T-cell (primary cell): ENCODE measurements around the gene PCNA. TPM values are rescaled to one million over a fixed set of nuclear protein-coding genes. Genes with fewer than 3 reads are reported as not detected.
A peak's percentile ranks its signal among the peaks of the same experiment; 100 is the strongest.
"Not testable (repeated sequence)": the region's sequence is repeated elsewhere in the genome, so short reads cannot be mapped to it uniquely, and the experiment has no call there.

ENCODE experiments used
- ATAC-seq, 4 experiments: fragments of 200-7000 bp in 3 of 4; fragments of 150-1000 bp in 1 of 4; cut with Tn5 transposase; replicated peaks in 1 of 4; 1 replicate in 3 of 4; 2 replicates in 1 of 4; pipeline ENCODE4 v1.10.0; 2021; ENCODE audit warnings: moderate library complexity in 3 of 4, mild to moderate bottlenecking in 2 of 4, moderate number of reproducible peaks in 1 of 4
- CTCF ChIA-PET, 2 donors: fragments of 300-600 bp; sonication (Branson Sonifier 250); formaldehyde crosslinking; loops; one replicate each; lab custom pipeline; 2022; ENCODE audit warnings: antibody characterized with exemption in 2 of 2; lab: Charles Lee
- POLR2A ChIA-PET, 2 donors: fragments of 300-600 bp; sonication (Branson Sonifier 250); formaldehyde crosslinking; loops; one replicate each; lab custom pipeline; 2022; ENCODE audit warnings: antibody characterized with exemption in 2 of 2; lab: Charles Lee
- DNase-seq, 35 experiments: peaks; one replicate each; pipeline versions ENCODE4 v3.0.0 to v3.0.0-alpha.2; 2013 to 2023
- H3K27ac ChIP-seq: one replicate; pipeline ENCODE4 v1.5.1; 2013; ENCODE audit warnings: low read length
- H3K27me3 ChIP-seq, 2 experiments: replicated peaks in 1 of 2; 1 replicate in 1 of 2; 2 replicates in 1 of 2; pipeline versions ENCODE4 v1.6.1 to v1.7.0; 2013; ENCODE audit warnings: low read length in 1 of 2, mixed read lengths in 1 of 2; ENCODE audit not compliant: control insufficient read depth in 2 of 2, insufficient read depth in 2 of 2; ENCODE audit errors: extremely low read depth in 1 of 2
- H3K36me3 ChIP-seq, 2 donors: 1 replicate in 1 of 2; 2 replicates in 1 of 2; pipeline versions ENCODE4 v1.6.1 to v1.7.0; 2013; ENCODE audit warnings: low read length in 1 of 2; ENCODE audit not compliant: control insufficient read depth in 2 of 2, insufficient read depth in 1 of 2; ENCODE audit errors: extremely low read depth in 1 of 2
- H3K4me1 ChIP-seq, 2 experiments: 1 replicate in 1 of 2; 2 replicates in 1 of 2; pipeline versions ENCODE4 v1.6.1 to v1.7.0; 2013; ENCODE audit warnings: low read length in 2 of 2, mixed read lengths in 1 of 2; ENCODE audit not compliant: insufficient read depth in 2 of 2, control insufficient read depth in 1 of 2; ENCODE audit errors: extremely low read depth in 1 of 2
- H3K4me3 ChIP-seq, 2 donors: 1 replicate in 1 of 2; 2 replicates in 1 of 2; pipeline versions ENCODE4 v1.5.1 to v1.7.0; 2013; ENCODE audit warnings: mild to moderate bottlenecking in 2 of 2, low read length in 1 of 2, moderate library complexity in 1 of 2; ENCODE audit not compliant: control insufficient read depth in 1 of 2; ENCODE audit errors: extremely low read depth in 1 of 2
- H3K9me3 ChIP-seq: 2 replicates; pipeline ENCODE4 v1.7.0; 2013
- H3K27ac Mint-ChIP-seq, 2 donors: one replicate each; pipeline ENCODE4 v1.8.0; 2020 to 2021; ENCODE audit warnings: mild to moderate bottlenecking in 2 of 2, mixed read lengths in 2 of 2
- H3K27me3 Mint-ChIP-seq, 2 donors: one replicate each; pipeline ENCODE4 v1.8.0; 2021 to 2022; ENCODE audit warnings: mixed read lengths in 2 of 2
- H3K36me3 Mint-ChIP-seq: one replicate; pipeline ENCODE4 v1.8.0; 2021; ENCODE audit warnings: mixed read lengths
- H3K4me1 Mint-ChIP-seq, 3 donors: one replicate each; pipeline ENCODE4 v1.8.0; 2020 to 2022; ENCODE audit warnings: mixed read lengths in 3 of 3, mild to moderate bottlenecking in 1 of 3
- H3K4me3 Mint-ChIP-seq, 3 donors: one replicate each; pipeline ENCODE4 v1.8.0; 2020 to 2022; ENCODE audit warnings: mild to moderate bottlenecking in 3 of 3, mixed read lengths in 3 of 3, moderate library complexity in 3 of 3
- H3K9me3 Mint-ChIP-seq, 3 donors: one replicate each; pipeline ENCODE4 v1.8.0; 2020 to 2022; ENCODE audit warnings: mixed read lengths in 3 of 3
- WGBS: methylation state at CpG from one replicate; pipeline ENCODE4 v1.1.5; 2013; ENCODE audit warnings: missing lambda C conversion rate; ENCODE audit not compliant: insufficient coverage; 5-methylcytosine and 5-hydroxymethylcytosine counted together
- total RNA-seq, 35 experiments: library from RNA in 6 of 35; stranded (reverse) in 6 of 35; fragments of 120-200 nt in 1 of 35; gene quantifications; one replicate each; pipeline versions ENCODE4 v1.2.1 to v1.2.4 and lab custom pipeline; 2013 to 2026

PCNA gene
- total RNA-seq, 5 donors from 2014 or later (not counting 1 experiment from before 2014, with no cell fraction given) = 30.8 to 54.7 (median 48.2) TPM

DNA sequence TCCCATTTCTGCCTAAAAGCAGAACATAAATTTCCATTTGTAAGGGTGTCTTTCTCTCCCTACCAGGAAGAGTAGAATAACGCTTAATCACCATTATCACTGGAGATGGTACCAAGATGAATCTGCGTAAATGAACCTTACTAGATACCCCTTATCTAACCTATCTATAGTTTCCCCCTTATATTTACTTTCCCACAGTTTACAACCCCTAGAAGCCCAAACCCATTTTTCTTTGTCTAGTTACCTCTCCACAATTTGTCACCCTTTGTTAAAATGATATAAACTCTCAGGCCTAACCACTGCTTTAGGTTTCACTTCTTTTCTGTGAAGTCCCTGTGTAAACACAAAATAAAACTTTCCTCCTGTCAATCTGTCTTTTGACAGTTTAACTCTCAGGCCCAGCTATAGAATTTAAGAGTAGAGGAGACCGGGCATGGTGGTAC, 45.5 kb downstream of the PCNA start:
- WGBS = 100% methylated on average over 2 of the region's 3 CpGs
- Histone ChIP-seq H3K36me3 (no peaks in the 10 kb centered on the region), H3K4me3 (no peak overlapping the region), H3K9me3 (no peaks in the 10 kb centered on the region), H3K27me3 (no peaks in the 10 kb centered on the region), H3K27ac (no peak overlapping the region), H3K4me1 (peaks cover 12 to 24% of the 10 kb centered on the region in 2 experiments)
- Mint-ChIP-seq H3K4me1 (peaks cover 18 to 25% (median 24%) of the 10 kb centered on the region in 3 donors), H3K36me3 (no peaks in the 10 kb centered on the region), H3K27me3 (no peaks in the 10 kb centered on the region), H3K27ac (peak overlapping the region; percentile 10 to 36), H3K9me3 (no peaks in the 10 kb centered on the region), H3K4me3 (no peak overlapping the region)
- ChIA-PET CTCF (no interaction called here), POLR2A (no interaction called here)
- no peak for DNase-seq
- no peak for ATAC-seq

DNA sequence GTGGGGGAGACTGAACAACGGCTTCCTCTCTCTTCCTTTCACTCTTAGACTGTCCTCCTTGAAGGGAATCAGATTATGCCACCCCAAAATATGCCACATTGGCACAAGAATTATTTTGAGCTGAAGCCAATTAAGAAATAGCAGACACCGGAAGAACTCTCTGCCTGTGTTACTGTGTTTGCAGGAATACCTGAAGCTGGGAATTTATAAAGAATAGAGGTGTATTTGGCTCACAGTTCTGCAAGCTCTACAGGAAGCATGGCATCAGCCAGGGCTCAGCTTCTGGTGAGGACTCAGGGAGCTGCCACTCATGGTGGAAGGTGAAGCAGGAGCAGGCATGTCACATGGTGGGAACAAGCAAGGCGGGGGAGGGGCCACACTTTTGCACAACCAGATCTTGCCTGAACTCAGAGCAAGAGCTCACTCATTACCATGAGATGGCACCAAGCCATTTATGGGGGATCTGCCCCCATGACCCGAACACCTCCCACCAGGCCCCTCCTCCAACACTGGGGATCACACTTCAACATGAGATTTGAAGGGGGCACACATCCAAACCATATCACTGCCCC, 46.0 kb downstream of the PCNA start:
- ATAC-seq (no peak), DNase-seq (no peak)
- no peaks in the 10 kb centered on the region for H3K27me3 ChIP-seq
- Mint-ChIP-seq H3K4me3 (no peak overlapping the region), H3K36me3 (no peaks in the 10 kb centered on the region), H3K9me3 (no peaks in the 10 kb centered on the region), H3K27ac (peak overlapping the region in 1 of 2 donors; percentile 10), H3K27me3 (no peaks in the 10 kb centered on the region), H3K4me1 (peaks cover 13 to 22% (median 19%) of the 10 kb centered on the region in 3 donors)
- POLR2A ChIA-PET = no interaction called here
- H3K4me1 ChIP-seq = peaks cover 7 to 19% of the 10 kb centered on the region in 2 experiments
- no peak overlapping the region for H3K4me3 ChIP-seq
- no peaks in the 10 kb centered on the region for H3K36me3 ChIP-seq
- 100% methylated on average over 2 of the region's 4 CpGs for WGBS
- CTCF ChIA-PET = no interaction called here
- H3K27ac ChIP-seq = no peak overlapping the region
- H3K9me3 ChIP-seq = no peaks in the 10 kb centered on the region

DNA sequence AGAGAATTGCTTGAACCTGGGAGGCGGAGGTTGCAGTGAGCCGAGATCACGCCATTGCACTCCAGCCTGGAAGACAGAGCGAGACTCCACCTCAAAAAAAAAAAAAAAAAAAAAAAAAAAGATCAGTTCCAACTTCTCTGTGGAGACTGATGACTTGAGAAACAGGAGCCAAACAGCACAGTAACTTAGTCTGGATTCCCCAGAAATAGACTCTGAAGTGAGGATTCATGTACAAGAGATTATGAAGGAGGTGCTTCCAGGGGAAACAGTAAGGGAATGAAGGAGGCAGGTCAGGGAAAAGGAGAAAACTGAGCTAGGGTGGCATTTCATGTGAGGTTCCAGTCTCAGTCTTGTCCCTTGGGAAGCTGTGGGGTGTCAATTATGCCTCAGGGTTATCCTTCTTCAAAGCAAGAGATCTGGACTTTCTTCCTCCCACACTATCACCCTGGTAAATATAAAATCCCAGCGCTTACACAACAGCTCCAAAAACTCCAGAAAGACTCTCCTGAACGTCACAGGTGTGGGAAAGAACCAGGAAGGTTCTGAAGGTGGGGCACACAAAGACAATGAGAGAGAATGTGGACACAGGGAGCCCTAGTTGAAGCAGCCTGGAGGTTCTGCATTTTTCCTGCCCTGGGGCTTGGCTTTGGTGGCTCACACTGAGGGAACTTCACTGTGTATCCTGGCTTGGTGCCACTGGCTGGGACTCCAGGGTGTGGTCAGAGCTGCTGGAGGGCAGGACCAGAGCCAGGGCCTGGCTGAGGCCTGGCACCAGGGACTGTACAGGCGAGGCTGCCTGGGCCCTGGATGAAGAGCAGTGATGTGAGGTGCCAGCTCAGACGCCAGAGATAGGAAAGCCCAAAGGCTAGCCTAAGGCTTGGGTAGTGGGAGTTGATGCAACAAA, 46.8 kb downstream of the PCNA start:
- Histone ChIP-seq H3K4me3 (no peak overlapping the region), H3K36me3 (no peaks in the 10 kb centered on the region), H3K9me3 (no peaks in the 10 kb centered on the region), H3K27ac (no peak overlapping the region), H3K27me3 (no peaks in the 10 kb centered on the region), H3K4me1 (peaks cover 3 to 11% of the 10 kb centered on the region in 2 experiments)
- DNase-seq (peak in 1 of 35 experiments; percentile 10), ATAC-seq (no peak)
- ChIA-PET CTCF (no interaction called here), POLR2A (no interaction called here)
- Mint-ChIP-seq H3K4me3 (no peak overlapping the region), H3K27me3 (no peaks in the 10 kb centered on the region), H3K27ac (no peak overlapping the region), H3K9me3 (no peaks in the 10 kb centered on the region), H3K36me3 (no peaks in the 10 kb centered on the region), H3K4me1 (peaks cover 6 to 14% (median 12%) of the 10 kb centered on the region in 3 donors)
- 90% methylated on average over 2 of the region's 8 CpGs for WGBS

GRCh38 chr20:5071942-5072341, 47.8 kb downstream of the PCNA start:
- H3K9me3 Mint-ChIP-seq, H3K27ac Mint-ChIP-seq, H3K36me3 Mint-ChIP-seq, H3K4me3 Mint-ChIP-seq, ATAC-seq, H3K27ac ChIP-seq, H3K4me1 Mint-ChIP-seq, H3K27me3 ChIP-seq, H3K36me3 ChIP-seq, H3K27me3 Mint-ChIP-seq, DNase-seq, CTCF ChIA-PET, H3K4me3 ChIP-seq, H3K9me3 ChIP-seq, H3K4me1 ChIP-seq, POLR2A ChIA-PET: not testable (repeated sequence)
- WGBS = 100% methylated on average over 2 of the region's 4 CpGs

DNA sequence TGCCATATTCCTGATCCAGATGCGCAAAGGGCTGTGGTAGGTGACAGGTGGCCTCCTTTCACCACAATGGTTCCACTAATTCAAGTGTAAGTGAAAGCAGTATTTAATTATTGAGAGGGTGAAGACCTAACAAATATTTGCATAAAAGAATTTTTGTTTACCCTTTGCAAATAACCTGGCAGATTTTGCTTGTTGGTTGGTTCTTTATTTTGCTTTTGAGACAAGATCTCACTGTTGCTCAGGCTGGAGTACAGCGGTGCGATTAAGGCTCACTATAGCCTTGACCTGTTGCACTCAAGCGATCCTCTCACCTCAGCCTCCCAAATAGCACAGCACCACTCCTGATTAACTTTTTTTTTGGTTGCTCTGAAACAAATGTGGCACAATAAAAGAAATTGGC, 49.2 kb downstream of the PCNA start:
- Histone ChIP-seq H3K4me3 (no peak overlapping the region), H3K9me3 (no peaks in the 10 kb centered on the region), H3K27ac (no peak overlapping the region), H3K36me3 (no peaks in the 10 kb centered on the region), H3K27me3 (no peaks in the 10 kb centered on the region), H3K4me1 (no peaks in the 10 kb centered on the region)
- H3K9me3 Mint-ChIP-seq = no peaks in the 10 kb centered on the region
- no peaks in the 10 kb centered on the region for H3K36me3 Mint-ChIP-seq
- H3K4me3 Mint-ChIP-seq = no peak overlapping the region
- peaks cover 0 to 9% (median 4%) of the 10 kb centered on the region in 3 donors for H3K4me1 Mint-ChIP-seq
- ATAC-seq (no peak), DNase-seq (no peak)
- H3K27ac Mint-ChIP-seq = no peak overlapping the region
- CTCF ChIA-PET = no interaction called here
- no CpG with 5 or more reads among the region's 4 CpGs for WGBS
- POLR2A ChIA-PET = no interaction called here
- no peaks in the 10 kb centered on the region for H3K27me3 Mint-ChIP-seq

- H3K4me3 ChIP-seq = no peak overlapping the region
- H3K9me3 ChIP-seq = no peaks in the 10 kb centered on the region
- no peaks in the 10 kb centered on the region for H3K9me3 Mint-ChIP-seq
- H3K4me3 Mint-ChIP-seq = no peak overlapping the region
- ATAC-seq = no peak
- no peaks in the 10 kb centered on the region for H3K27me3 Mint-ChIP-seq
- CTCF ChIA-PET = no interaction called here
- no peaks in the 10 kb centered on the region for H3K36me3 Mint-ChIP-seq
- H3K27ac ChIP-seq = no peak overlapping the region
- peaks cover 0 to 9% (median 4%) of the 10 kb centered on the region in 3 donors for H3K4me1 Mint-ChIP-seq
- no peaks in the 10 kb centered on the region for H3K27me3 ChIP-seq
- H3K27ac Mint-ChIP-seq = no peak overlapping the region
- H3K36me3 ChIP-seq = no peaks in the 10 kb centered on the region
- no peaks in the 10 kb centered on the region for H3K4me1 ChIP-seq
- WGBS = 88% methylated on average over 3 of the region's 7 CpGs
- DNase-seq = no peak
- POLR2A ChIA-PET = no interaction called here
Measured at GRCh38 chr20:5070081-5070480, 49.7 kb downstream of the PCNA start.
